Suppressor macrophage treated with lipopolysaccharide for 1 hour (primary cell): ENCODE results near the gene HSP90B1.

Experiments
- DNase-seq, 3 donors: peaks; one replicate each; pipeline ENCODE4 v3.0.0-alpha.2; 2020 to 2022

Gene HSP90B1

DNA sequence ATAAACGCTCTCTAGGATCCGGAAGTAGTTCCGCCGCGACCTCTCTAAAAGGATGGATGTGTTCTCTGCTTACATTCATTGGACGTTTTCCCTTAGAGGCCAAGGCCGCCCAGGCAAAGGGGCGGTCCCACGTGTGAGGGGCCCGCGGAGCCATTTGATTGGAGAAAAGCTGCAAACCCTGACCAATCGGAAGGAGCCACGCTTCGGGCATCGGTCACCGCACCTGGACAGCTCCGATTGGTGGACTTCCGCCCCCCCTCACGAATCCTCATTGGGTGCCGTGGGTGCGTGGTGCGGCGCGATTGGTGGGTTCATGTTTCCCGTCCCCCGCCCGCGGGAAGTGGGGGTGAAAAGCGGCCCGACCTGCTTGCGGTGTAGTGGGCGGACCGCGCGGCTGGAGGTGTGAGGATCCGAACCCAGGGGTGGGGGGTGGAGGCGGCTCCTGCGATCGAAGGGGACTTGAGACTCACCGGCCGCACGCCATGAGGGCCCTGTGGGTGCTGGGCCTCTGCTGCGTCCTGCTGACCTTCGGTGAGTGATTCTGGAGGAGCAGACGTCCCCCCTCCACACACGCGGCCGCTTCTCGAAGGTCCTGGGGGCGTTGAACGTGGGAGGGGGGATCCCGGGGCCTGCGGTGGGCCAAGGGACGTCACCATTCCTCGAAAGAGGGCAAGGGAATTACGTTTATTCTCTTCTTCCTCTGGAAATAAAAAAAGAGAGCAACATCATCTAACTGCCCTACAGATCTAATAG lies at the start of gene HSP90B1:
Gene HSP90B1 (plus strand): TSS at position 377 of the 753 bp plus-strand sequence. CDS start 106 bp downstream, at position 483.
- peak; percentile 99 to 100 (median 99) for DNase-seq

DNA sequence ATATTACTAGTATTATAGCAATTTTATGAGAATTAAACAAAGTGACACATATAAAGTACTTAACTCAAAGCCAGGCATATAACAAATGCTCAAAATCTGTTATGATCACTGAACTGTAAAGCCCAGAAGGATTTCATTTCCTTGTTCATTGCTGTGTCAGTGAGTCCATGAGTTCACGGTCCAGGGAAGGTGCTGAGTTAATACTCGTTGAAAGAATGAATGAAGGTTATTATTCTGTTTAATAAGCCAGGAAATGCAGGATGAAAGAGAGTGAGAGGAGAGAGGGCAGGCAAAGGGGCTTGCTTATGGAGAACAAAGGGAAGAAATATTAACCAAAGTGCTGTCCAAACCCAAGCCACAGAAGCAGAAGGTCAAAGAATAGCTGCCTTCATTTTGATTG lies 48.9 kb upstream of the HSP90B1 start:
- no peak for DNase-seq

DNA sequence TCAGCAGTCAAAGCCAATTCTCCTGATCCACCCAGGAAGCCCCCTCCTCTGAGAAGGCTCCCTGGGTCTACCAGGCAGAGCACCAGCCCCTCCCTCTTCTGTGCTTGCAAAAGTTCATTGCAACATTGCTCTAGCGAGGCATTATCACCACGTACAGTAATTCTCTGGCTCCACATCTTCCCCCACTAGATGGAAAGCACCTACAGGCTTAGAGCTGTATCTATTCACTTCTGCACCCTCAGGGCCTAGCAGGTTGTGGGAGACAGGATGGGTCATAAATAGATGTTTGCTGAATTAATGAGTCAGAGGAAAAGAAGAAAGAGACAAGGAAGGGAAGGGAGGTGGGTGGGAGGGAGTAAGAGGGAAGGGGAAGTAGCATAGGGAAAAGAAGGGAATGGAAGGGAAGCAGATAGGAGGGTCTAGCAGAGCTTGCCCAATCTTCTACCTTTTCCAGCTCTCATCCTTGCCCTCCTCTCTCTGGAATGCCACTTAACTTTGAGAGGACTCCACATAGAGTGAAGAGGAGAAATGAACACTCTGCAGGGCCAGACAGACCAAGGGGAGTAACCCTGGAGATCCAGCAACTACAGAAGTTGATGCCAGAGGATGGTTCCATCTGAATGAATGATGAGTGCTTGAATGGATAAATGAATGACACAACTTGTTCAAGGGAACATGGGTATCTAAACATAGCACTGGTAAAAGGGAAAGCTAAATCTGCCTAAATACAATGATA lies 47.2 kb upstream of the HSP90B1 start:
- DNase-seq = peak; percentile 15 to 32 (median 21)

DNA sequence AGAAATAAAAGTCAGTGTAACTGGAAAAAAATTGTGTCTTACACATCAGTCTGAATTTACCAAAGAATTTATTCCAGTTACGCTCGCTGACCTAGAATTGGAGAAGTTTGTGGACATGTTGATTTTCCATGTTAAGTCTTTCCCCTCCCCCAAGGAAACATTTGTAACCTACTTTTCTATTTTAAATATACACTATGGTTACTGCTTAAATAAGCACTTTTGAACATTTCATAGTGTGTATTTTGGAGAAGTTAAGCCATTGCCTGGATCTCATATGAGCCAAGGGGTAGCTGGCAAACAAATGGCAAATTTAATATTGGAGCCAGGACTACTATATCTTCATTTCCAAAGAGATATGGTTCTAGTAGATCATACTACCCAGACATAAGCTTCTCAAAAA lies 46.3 kb upstream of the HSP90B1 start:
- peak in 1 of 3 donors; percentile 2 for DNase-seq

DNA sequence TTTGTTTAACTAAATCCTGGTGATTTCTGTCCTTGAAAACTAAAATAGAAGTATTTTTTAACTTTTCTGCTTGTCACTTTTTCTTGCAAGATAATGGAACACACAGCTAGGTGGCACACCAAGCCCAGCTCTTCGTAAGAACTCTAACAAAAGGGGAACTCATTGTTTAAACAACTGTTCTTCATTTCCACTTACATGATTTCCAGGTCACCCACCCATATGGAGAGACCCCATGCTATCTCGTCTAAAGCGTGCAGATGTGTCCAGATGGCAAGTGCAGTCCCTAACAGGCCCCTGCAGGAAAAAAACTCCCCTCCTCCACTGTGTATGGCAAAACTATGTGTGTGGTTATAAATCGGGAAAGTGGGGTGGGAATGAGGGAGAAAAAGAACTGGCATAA lies 45.9 kb upstream of the HSP90B1 start:
- DNase-seq = peak; percentile 56 to 67 (median 62)

DNA sequence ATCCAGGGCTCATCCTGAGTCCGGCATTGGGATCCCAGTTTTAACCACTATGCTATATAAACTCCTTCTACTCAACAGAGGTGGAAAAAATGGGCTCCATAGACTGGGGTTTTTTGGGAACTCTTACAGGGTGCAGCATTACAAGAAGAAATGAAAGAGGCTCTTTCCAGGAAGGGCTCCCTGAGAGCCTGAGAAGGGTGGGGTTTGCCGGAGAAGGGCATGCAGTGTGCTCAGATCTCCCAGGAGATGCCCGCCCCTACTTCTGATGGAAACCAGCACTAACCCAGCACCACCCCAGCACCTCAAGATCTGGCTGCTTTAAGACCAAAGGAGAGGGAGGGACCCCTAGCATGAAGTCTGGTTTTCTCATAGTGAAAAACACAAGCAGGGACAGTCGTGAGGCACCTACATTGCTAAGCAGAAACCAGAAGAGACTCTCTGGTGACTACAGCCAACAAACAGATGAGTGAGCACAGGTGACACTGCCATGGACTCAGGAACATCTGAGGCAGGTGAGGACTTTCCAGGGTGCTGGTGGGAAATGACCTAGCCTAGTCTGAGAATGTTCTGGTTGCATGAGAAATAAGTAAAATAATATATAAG lies 43.9 kb upstream of the HSP90B1 start:
- DNase-seq = no peak

DNA sequence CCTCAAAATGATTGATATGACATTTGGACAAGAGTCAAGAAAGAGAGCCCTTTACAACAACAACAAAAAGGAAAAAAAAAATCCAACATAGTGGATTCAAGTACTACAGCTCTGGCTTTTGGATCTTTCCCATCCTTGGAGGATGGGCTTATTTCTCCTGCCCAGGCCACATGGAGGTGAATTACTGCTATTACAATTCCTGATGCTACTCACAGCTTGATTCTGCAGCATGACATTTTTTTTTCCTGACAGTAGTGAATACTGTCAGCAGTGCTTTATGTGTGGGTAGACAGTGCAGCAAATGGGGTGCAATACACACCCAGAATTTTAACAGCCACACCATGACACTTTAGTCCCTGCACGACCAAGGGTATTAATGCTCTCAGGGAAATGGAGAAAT lies 42.5 kb upstream of the HSP90B1 start:
- DNase-seq = no peak

DNA sequence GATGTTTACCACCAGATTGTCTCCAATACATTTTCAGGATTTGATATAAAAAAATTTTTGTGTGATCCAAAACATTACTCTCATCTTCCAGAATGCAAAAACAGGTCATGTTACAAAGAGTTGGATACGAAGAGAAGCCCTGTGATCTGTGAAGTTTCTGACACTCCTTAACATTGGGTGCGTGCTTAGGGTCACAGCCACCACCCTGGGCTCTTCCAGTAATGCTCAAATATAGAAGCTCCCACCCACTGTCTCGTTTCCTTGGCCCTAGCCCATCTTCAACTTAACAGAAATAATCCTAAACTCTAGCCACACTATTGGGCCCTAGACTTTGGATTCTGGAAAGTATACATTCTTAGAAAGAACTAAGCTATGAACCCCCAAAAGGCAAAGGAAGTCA lies 32.9 kb upstream of the HSP90B1 start:
- DNase-seq = no peak

DNA sequence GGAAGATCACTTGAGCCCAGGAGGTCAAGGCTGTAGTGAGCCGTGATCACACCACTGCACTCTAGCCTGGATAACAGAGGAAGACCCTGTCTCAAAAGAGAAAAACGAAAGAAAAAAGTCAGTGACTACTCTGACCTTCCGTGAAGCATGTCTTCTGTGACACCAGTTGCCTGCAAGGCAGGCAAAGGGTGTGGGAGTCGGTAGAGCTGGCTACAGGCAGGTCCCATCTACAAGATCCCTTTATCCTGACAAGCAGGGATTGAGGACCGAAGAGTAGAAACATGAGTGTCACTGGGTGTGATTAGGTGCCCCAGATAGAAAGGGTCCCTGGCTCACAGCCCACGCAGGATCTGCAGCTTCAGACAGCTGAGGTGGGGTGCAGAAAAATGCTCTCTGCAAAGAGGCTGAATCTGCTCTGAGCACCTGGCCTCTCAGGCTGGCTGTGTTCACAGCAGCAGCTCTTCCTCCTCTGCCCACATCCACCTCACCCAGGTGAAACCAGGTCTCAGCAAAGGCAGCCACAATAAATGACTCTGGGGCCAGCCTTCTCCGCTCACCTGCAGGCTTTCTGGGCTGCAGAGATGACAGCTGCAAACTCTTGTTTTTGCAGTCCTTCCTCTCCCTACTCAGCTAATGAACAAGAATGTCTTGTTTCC lies 28.6 kb upstream of the HSP90B1 start:
- DNase-seq = no peak

DNA sequence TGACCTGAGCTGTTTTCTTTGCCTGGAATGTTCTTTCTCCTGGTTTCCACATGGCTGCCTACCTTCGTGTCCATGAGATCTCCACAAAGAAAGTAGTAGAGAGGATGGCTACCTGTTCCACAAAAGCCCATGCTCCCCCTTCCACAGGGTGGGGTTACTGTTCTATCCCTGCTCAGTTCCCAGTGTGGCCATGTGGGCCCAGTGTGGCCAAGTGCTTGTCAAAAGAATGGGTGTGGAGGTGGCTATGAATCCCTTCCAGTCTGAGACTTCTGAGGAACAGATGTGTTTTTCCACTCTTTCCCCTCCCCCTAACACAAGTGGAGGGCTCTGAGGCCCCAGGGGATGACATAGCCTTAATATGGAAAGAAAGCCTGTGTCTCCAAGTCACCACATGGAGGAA lies 26.2 kb upstream of the HSP90B1 start:
- DNase-seq = no peak

DNA sequence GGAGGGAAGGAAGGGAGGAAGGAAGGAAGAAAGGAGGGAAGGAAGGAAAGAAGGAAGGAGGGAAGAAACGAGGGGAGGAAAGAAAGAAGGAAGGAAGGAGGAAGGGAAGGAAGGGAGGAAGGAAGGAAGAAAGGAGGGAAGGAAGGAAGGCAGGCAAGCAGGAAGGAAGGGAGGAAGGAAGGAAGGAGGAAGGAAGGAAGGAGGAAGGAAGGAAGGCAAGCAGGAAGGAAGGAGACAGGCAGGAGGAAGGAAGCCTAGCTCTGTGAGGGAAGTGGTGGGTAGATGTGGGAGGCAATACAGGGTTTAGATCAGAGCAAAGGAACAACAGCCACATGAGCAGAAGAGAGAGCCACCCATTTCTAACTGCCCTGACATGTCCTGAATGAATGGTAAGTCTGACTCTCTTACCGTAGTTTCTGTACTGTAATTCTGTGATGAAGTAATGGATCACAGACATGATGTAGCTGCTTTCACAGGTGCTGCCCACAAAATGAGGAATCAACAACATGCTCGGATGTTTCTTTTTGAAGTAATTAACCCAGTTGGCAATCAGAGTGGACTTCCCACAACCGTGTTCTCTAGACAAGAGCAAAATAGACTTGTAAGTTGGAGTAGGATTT lies 24.4 kb upstream of the HSP90B1 start:
- peak in 1 of 3 donors; percentile 1 for DNase-seq

DNA sequence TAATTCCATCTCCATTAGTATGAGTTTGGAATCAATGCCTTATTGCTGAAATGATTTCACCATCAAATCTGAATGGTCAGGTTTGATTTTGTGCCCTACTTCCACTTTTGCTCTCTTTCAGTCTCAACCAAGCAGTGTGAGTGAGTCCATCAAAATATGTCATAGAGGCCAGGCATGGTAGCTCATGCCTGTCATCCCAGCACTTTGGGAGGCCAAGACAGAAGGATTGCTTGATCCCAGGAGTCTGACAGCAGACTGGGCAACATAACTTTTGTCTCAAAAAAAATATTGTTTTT lies 22.0 kb upstream of the HSP90B1 start:
- no peak for DNase-seq

DNA sequence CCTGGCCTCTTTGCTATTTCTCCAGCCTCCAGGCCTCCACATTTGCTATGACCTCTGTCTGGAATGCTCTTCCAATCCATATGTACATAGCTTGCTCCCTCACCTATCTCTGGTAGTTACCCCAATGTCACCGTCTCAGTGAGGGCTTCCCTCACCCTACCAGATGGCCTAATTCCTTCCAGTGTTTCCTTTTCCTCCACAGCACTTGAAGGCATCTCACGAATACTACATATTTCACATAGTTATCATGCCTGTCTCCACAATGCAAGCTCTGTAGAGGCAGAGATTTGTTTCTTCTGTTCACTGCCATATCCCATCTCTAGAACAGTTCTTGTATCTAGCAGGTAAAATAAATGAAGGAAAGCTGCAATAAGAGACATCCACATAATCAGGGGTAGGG lies 21.3 kb upstream of the HSP90B1 start:
- DNase-seq = no peak

DNA sequence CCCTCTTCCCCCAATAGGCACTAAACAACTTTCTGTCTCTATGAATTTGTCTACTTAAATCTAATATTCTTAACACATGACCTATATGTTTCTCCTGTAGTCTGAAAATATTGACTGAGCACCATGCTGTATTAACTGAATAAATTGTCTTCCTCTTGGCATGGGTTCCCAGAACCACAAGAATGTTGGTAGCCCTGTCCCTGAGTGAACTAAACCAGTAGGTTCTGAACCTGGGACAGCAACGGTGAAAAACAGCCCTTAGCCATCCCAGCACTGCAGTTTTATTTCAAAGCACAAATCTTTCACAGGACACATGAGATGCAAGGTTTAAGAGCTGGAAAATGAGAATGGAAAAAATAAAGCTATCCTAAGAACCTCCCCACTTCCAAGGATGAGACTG lies 20.4 kb upstream of the HSP90B1 start:
- DNase-seq = no peak

DNA sequence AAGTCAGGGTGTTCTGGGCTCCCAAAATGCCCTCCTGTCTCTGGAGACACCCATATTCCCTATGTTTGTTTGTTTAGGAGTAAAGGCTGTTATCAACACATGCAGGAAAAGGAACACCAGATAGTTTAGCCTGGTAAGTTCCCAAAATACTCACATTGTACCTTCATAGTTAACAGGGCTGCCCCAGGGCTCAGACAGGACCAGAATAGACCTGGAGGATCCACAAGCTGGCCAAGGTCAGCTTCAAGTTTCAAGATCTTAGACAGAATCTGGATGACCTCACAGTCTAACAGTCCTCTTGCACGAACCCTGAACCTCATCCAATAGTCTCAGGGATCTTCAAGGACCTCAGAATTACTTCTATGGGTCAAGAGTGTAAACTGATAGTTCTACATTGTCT lies 18.1 kb upstream of the HSP90B1 start:
- no peak for DNase-seq

DNA sequence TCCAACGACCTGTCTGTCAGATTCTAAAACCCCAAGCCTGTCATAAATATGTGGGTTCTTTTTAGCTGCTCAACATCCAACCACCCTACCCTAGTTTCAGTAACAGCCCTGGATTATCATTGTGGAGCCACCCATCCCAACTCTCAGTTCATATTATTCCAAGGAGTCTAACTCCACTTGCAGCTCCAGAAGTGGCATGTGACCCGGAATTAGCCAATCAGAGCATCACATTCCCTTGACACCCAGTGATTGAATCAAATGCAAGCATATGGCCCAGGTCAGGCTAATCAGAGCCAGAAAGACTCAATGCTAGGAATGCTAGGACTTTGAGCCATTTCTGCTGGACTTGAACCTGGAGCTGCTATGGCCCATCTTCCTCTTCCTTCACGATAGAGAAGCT lies 17.1 kb upstream of the HSP90B1 start:
- no peak for DNase-seq

DNA sequence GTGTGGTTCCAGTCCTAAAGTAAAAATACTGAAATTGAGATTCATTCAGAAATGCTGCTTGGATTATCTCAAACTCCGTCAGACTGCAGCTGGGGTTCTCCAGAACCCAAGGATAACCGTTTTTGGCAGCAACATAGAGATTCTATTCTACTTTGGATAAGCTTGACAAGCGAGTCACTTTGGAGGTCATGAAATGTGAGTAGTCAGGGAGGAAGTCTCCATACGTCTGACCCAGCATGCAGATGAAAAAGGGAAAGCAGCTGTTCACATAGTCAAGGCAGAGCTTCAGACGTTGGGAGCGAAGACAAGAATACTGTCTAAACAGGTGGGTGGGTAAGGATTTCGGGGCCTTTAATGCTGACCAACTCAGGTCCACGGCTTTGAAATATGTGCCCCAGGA lies 14.9 kb upstream of the HSP90B1 start:
- DNase-seq = no peak

DNA sequence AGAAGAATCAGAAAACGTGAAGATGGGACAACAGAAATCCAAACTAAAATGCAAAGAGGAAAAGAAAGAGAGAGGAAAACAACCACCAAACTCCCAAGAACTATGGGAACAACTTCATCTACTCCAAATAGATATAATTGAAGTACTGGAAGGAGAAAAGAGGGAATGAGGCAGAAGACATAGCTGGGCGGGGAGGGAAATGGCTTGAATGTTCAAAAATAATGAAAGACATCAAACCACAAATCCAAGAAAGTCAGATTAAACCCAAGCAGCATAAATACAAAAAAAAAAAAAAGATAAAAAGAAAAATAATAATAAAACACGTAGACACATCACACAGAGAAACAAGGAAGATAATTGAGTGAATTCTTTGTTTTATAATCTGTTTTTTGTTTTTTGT lies 12.3 kb upstream of the HSP90B1 start:
- no peak for DNase-seq

DNA sequence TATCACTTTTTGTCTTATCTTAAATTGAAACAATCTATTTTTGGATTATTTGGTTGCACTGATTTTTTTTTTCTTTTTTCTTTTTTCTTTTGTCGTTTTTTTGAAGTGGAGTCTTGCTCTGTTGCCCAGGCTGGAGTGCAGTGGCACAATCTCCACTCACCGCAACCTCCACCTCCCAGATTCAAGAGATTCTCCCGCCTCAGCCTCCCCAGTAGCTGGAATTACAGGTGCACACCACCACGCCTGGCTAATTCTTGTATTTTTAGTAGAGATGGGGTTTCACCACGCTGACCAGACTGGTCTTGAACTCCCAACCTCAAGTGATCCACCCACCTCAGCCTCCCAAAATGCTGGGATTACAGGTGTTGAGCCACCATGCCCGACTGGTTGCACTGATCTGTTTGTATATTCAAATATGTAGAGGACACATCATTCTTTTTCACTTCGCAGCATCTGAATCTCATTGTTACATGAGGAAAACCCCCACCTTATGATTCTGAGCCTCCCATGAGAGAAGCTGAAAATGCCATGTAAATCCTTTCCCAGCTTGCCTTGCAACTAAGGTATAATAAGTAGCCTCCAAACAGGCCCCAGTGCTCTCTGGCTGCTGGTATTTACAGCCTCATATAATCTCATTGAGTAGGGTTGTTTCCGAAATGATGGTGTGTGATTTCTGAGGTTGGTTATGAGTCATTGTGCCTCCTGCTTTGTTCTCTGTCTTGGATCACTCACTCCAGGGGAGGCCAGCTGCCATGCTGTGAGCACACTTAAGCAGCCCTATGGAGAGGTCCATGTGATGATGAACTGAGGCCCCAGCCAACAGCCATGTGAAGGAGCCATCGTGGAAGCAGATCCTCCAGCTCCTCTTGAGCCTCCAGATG lies 5.2 kb upstream of the HSP90B1 start:
- DNase-seq = peak; percentile 27 to 51 (median 38)

DNA sequence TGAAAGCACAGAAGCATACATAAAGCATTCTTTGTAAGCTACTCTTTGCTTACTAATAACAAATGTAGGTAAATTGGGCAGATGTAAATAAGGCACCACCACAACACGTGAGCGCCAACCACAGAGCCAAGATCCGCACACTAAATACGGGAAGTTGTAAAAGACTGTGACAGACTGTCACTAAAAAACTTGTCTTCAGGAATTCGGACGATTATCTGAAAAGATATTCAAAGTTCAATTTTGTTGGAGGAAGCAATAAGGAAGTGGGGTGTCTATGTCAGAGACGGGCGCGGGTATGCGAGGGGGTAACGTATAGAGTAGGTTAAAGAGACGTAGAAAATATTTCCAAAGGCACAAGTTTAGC lies 1.5 kb upstream of the HSP90B1 start:
- DNase-seq = peak; percentile 30 to 50 (median 44)

DNA sequence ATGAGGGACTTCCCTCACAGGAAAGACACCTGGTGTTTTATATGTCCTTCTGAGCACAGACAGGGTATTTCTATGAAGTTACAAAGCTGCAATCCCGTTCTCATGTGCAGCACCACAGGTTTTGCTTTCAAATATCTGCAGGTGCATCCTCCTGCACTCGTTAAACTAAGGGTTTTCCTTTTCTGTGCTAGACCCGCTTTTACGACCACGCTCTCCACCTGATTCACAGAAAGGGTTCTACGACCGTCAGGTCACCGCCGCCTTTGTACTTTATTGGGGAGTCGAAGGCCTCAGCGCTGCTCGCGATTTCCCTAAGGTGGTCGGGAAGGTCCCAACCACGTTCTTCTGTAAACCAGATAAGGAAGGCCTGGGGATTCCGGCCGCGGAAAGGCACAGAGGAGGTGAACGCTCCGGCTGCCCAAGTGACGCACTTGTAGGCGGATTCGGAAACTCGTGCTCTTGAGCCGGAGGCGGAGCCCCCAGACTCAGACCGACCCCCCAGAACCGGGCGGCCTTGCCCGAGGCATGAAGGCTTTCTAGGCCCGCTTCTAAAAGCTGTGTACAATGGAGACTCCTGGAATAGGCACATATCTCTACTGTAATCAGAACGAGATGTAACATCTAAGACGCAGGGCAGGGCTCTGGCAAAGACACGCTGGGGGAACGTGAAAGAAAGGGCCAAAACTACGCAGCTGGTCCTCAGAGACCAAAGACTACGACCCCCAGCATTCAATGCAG lies 995 bp upstream of the HSP90B1 start:
- DNase-seq = peak; percentile 85 to 87 (median 87)

DNA sequence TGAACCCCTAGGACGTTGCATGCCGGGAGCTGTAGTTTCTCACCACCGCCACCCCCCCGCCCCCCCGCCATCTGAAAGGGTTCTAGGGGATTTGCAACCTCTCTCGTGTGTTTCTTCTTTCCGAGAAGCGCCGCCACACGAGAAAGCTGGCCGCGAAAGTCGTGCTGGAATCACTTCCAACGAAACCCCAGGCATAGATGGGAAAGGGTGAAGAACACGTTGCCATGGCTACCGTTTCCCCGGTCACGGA lies 501 bp upstream of the HSP90B1 start:
- DNase-seq = no peak
